HT-29 (cell line): ENCODE results near the gene GNL2. TPM values are rescaled to one million over a fixed set of nuclear protein-coding genes. Genes with fewer than 3 reads are reported as not detected.
A peak's percentile ranks its signal among the peaks of the same experiment; 100 is the strongest.
"Not testable (repeated sequence)": the region's sequence is repeated elsewhere in the genome, so short reads cannot be mapped to it uniquely, and the experiment has no call there.

Experiments
- DNase-seq: peaks from one replicate; pipeline ENCODE4 v3.0.0-alpha.2; 2015; ENCODE audit warnings: low spot score
- total RNA-seq: library from RNA; depleted of rRNA; stranded (reverse); fragments of >200 nt; shearing (Covaris generic); gene quantifications from 2 replicates; pipeline ENCODE4 v1.2.3, GENCODE V29; 2014

GNL2 gene
- total RNA-seq, 1 experiment from 2014 or later = 77.5 TPM

DNA sequence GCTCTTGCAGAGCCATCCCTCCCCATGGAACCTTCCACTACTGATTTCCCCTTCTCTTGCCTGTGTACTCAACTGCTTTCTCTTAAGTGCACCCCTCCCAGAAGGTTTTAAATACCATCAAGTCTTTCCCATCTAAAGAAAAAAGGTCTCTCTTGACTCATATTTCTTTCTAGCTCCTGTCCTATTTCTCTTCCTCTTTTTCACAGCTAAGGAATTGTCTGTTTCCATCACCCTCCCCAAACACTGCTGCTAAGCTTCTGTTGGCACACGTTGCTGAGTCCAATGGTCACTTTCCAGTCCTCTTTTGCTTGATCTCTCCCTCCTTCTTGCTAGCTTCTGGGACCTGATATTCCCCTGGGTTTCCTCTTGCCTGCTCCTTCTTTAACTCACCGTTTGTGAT lies 13.3 kb upstream of the GNL2 start:
- DNase-seq = no peak

DNA sequence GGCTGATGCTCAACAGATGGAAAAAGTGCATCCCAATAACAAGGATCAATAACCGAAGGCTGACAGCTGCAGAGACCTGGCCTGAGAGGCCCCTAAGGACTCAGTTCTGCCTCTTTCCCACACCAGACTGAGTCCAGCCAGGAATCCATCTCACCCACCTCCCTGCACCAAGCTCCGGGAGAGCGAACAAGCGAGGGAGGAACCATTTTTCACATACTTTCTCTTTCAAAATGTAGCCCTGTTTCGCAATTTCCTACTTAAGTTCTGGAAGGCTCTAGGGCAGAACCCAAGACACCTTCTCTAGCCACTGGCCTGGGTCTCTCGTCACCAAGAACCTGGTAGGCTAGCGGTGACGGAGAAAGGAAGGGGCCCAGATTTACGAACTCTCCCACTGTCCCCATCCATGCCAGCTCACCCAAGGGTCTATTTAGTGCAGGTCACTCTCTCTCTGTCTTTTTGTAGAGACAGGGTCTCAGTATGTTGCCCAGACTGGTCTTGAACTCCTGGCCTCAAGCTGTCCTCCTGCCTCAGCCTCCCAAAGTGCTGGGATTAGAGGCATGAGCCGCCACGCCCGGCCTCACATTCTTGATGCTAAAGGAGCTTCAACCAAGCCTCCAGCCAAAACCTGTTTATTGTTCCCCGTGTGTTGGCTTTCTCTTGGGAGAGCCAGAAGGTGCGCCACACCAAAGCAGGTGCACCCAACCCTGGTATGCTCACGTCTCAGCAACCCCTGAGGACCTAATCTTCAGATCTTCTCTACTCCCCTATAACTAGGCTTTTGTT lies 10.9 kb upstream of the GNL2 start:
- no peak for DNase-seq

DNA sequence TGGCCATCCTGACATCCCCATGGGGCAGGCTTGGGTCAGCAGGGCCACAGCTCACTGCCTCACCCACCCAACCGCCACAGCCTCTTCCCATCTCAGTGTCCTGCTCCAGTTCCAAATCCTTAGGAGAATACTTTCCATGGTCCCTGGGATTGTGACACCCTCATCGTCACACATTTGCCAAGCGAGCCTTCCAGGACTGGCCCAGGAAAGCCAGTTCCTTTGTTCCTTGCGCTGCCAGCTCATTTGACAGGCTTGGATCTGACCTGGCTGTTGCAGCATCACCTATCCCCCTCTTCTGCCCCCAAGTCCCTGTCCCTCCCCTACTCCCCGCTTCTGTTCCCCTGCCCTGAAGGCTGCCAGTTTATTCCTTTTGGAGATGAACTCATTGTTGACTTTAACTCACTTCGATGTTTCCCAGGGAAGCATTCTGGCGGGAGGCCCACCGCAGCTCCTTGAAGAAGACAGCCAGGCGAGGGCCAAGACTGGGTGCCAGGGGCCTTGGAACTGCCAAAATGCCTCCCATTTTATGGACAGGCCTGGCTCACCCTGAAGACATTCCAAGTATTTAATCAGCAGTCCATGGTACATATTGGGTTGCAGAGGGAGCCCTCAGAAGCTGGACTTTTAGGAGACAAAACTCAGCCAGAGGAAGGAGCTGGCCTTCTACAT lies 10.2 kb upstream of the GNL2 start:
- no peak for DNase-seq

DNA sequence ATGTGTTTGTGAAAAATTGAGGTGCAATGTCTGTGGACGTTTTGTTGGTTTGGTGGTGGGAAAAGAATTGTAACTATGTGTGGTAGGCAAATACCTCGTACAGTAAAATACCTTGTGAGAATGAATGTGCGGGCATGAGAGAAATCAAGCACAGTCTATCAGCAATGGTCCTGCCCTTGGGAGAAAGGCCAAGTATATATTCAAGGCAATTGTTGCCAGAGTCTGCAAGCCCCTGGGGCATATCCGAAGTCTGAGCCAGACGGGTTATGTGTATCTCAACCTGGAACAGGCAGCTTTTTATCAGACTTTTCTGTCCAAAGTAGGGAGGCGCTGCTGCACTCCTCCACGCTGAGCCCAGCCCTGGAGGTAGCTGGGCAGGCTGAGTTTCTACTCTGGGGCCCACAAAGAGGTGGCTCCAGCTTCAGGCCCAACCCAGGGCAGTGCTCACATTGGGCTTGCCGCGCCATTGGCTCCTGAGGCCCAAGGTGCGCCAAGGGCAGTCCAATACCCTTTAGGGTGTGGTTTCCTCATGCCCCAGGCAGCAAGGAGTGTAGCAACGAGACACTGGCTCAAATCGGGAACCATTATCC lies 9.4 kb upstream of the GNL2 start:
- DNase-seq = no peak

DNA sequence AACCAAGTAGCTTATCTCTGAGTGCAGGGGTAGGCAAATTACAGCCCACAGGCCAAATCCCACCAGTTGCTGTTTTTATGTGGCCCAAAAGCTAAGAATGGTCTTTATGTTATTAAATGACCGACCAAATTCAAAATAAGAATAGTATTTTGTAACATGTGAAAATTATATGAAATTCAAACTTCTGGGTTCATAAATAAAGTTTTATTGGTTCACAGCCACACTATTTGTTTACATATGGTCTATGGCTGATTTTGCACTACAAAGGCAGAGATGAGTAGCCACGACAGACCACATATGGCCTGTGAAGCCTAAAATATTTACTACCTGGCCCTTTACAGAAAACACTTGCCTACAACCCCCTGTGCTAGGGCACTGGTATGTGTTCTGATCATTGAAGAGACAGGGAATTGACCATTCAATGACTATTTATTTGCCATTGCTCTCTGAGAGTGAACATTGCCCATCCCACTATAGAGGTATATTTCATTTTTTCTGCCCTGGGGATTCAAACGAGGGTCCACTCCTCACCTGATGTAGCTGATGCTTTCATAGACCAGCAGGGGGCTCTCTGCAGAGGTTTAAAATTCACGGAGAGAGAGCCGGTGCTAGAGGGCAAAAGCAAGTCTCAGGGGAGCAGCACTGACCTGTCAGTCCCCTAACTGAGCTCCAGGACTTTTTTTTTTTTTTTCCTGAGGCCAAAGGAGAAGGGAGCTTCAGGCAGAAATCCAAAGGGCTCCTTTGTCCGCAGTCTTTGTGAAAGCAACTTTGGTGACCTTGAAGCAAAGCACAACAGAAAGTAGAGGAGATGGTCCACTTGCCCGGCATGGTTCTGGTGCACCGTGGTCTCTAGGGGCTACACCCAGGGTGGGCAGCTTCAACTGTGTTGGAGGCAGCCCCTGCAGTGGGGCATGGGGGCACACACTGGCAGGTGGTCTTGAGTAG lies 7.3 kb upstream of the GNL2 start:
- peak; percentile 50 for DNase-seq

DNA sequence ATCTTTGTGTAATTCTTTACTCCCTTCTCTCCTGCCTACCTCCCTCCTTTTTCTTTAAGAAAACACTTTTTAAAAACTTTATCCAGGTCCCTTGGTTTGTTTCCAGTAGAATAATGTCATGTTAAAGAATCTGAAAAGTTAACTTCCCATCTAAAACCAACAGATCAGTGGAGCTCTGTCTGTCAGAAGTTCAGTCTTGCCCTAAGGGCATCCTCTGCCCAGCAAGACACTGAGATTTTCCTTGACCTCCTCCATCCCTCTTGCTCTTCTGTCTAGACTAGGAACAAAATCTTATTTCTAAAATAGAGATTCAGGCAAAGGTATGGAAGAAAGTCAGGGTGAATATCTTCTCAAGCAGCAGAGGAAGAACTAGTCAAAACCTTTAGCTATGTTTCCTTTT lies 5.7 kb upstream of the GNL2 start:
- no peak for DNase-seq

DNA sequence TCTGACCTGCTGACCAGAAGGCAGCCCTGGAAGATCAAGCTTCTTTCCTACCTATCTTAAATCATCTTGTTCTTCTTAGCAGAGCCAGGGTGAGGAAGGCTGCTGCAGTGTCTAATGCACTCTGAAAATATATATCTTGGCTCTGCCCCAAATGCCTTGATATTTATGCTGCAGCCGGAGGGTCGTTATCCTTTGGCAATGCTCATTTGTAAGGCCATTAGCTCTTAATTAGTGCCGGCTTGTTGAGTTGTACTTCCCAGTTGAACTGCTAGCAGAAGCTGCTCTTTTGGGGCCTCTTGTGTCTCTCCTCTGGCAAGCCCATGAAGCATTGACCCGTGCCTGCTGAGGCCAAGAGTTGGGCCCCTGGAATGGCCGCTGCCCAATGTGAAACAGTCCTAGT lies 4.2 kb upstream of the GNL2 start:
- no peak for DNase-seq

DNA sequence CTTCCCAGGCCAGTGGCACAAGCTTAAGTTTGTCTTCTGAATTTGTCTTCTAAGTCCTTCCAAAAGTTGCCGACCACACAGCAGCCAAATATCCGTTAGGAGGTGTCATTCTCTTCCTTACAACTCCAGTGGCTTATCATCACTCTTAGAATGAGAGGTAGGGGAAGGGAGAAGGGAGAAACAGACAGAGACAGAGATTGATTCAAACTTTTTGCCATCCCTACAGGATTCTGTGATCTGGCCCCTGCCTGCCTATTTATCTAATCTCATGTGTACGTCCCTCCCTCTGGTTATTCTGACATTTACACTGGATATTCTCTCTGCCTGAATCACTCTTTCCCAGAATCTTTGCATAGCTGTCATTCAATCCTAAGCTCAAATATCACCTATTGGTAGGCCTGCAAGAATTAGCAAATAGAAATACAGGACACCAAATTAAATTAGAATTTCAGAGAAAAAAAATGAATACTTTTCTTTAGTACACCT lies 488 bp upstream of the GNL2 start:
- no peak for DNase-seq

DNA sequence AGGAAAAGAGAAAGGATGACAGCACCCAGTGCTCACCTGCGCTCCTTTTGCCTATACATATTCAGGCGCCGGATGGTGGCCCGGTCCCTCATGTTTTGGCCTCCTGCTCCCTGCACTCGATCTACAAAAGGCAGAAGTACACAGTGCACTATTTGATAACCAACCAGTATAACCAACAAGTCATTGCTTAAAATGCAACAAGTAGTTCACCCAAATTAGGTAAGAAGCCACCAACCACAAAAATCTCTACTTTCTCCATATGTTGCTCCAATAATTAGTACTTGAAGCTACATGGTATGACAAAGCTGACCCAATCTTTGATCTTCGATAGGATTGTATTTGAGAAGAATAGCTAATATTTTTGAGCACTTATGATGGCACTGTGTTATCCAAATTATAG lies 2.0 kb downstream of the GNL2 start:
- DNase-seq = no peak

DNA sequence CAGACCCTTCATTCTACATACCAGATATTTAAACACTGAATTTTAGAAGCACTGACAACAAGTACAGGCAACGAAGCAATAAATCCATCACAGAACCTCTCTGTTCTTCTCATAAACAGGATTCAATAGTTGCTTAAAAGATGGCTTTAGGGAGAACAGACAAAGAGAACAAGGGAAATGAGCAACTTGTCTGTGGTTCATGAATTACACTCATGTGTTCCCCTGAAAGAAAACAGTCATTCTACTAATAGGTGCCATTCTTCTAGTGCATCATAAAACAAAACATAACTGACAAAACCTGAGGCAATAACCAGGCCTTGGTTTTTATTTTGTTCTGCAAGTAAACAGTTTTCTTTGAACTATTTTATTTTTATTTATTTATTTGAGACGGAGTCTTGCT lies 6.8 kb downstream of the GNL2 start:
- DNase-seq = no peak

DNA sequence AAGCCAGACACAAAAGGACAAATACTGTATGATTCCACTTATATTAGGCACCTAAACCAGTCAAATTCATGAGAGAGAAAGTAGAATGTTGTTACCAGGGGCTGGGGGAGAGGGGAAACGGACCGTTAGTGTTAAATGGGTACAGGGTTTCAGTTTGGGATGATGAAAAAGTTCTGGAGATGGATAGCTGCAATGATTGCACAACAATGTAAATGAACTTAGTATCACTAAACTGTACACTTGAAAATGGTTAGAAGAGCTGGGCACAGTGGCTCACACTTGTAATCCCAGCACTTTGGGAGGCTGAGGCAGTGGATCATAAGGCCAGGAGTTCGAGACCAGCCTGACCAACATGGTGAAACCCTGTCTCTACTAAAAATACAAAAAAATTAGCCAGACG lies 11.2 kb downstream of the GNL2 start:
- DNase-seq = not testable (repeated sequence)

DNA sequence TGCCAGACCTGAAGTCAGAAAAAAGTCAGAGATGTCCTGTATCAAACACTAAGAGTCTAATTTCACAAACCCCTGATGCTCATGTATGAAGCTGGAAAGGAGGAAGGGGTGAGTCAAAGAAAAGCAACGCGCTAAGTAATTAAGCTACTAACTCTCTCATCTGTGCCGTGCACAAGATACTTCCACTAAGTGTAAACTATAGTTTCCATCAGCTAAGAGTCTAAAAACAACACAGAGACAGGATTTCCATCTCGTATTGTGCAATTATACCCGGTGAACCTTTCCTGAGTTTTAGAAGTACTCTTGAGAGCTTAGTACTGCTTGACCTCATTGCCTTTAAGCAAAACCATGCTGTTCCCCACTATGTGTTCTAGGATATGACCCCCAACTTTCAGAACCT lies 20.0 kb downstream of the GNL2 start:
- DNase-seq = no peak

DNA sequence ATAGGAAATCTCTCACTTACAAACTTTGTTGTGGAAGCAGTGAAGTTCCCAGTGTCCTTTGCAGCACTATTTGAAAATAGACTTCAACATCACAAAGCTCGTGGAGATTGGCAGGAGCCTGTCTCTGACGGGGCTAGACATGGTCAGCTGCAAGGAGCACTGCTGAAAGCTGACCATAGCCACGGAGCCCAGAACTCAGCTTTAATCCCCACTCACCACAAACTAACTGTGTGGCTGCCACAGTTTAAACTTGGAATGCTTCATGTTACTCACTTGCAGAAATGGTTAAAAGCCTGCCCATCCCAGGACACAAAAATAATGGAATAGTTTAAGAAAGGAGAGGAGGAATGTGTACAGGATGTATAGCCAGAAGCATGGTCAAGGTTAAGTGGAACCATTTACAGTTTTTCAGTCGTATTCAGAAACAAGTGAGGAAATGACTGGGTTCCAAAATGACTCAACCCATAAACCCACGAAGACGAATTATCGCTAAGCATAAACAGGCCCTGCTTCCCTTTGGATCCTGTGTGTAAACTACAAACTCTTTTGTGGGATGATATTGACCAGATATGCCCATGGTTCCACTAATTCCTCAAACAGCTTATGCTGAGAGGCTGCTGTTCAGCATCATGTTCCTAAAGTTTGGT lies 20.8 kb downstream of the GNL2 start:
- no peak for DNase-seq

DNA sequence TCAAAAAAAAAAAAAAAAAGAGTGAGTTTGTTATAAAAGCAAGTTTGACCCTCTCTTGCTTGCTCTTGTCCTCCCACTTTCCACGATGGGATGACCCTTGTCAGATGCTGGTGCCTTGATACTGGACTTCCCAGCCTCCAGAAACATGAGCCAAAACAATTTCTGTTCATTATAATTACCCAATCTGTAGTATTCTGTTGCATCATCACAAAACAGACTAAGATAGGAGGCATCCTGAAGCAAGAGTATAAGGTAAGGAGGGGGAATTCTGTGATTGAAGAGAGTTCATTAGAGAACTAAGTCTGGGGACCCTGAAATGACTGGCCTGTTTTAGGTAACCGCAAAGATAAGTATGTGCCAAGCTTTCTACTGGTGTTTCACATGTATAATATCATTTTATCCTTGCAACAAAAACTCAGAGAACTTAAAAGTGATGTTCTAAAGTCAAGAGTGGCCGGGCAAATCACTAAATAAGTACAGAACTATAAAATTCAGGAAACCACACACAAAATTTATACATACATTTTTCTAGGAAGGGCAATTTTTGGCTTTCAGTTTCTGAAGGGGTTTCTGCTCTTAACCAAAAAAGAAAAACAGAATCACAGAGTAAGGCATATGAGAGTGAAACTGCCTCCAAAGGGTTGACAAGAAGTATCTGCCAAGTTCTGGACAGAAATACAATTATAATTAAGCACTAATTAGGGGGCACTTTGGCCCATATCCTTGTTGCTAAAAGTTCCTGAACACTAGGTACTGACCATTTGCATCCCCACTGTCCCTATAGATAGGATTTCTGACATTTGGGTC lies 25.0 kb downstream of the GNL2 start:
- DNase-seq = no peak

DNA sequence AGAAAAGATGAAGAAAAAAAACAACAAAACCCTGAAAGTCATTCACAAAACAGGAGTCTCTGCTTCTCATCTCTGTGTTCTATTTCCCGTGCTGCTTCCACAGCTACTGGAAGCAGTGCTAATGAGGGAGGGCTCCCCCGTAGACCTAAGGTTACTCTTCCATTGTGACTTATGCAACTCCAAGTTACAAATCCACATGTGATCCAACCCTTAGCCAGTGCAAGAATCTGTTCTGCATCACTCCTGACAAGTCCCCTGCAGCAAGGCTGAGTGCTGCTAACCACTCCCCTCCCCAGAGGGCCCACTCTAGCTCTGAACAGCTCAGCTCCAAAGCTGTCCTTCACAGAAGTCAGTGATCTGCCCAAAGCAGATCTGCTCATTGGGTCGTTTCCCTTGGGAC lies 28.7 kb downstream of the GNL2 start:
- DNase-seq = no peak

DNA sequence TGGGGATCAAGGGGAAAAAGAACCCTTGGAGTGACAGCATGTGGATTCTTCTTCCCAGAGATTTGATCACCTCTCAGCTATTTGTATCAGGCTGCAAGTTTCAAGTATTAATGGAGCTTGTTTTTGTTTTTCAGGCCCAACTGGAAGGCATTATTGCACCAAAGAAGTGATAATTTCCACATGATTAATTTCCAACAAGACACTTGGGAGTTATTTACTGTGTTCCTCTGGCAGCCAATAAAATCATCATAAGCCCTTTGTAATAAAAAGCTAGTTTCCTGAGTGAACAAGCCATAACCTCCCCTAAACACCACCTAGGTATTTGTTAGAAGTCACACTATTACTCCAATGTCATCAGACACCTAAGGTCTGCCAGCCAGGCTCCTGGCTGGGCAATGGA lies 30.8 kb downstream of the GNL2 start:
- DNase-seq = no peak

DNA sequence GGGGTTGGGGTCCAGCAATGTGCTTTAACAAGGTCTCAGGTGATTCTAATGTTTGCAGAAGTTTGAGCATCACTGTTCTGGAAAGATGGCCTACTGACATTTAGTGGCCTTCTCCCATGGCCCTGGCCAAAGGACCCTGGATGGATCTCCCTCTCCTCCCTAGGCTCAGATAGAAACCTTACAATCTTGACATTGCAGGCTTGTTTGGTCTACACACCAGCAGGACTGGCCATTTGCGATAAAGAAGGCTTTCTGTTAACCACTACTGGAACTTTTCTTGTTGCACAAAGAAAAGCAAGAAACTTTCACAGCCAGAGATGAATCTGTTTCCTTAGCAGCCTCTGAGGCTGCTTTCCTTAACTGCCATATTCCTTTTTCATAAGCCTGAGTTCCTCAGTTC lies 32.8 kb downstream of the GNL2 start:
- no peak for DNase-seq

DNA sequence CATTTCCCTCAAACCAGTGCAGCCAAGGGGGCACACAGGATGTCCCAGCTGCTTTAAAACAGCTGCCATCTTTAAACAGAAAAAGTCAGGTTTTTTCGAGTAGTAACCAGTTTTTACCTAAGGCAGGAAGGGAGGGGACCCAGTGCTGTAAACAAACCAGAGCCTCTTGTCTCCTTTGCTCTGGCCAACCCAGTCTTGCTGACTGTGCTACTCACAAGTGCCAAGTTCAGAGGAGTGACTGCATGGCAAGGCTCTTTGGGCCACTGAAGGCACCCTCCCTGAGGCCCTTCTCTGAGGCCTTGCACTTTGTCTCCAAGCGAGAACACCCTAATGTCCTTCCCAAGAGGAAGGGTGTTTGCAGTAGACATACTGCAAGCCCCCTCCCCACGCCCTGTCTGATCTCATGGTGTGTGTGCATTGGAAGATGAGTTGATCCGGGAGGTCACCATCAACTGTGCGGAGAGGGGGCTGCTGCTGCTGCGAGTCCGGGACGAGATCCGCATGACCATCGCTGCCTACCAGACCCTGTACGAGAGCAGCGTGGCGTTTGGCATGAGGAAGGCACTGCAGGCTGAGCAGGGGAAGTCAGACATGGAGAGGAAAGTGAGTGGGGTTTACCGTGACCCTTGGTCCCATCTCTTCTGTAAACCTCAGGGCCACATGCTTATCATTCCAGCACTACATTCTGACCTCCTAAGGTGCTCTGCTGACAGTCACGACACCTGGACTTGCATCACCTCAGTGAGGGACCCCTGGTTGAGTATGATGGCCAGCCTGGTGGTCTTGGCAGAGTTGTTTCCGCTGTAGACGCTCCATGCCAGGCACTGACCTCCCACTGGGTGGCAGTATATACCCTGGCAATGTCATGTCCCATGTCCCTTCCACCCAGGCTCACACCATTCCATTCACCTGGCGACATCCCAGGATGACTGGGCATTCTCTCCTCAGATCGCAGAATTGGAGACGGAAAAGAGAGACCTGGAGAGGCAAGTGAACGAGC lies 34.3 kb downstream of the GNL2 start:
- peak; percentile 31 for DNase-seq
